Psoas muscle (tissue), 8 donors: Measurements from ENCODE around the gene RIN3. TPM values are rescaled to one million over a fixed set of nuclear protein-coding genes. Genes with fewer than 3 reads are reported as not detected.

Experiments used
- ATAC-seq, 4 donors: fragments of 200-7000 bp; cut with Tn5 transposase; one replicate each; pipeline ENCODE4 v1.9.1; 2020; ENCODE audit warnings: moderate library complexity in 3 of 4, mild to moderate bottlenecking in 2 of 4
- DNase-seq, 2 donors: peaks; one replicate each; pipeline ENCODE4 v3.0.0-alpha.2; 2020
- H3K27ac ChIP-seq: fragments of 200-600 bp; one replicate; pipeline ENCODE4 v1.8.0; 2022
- H3K27me3 ChIP-seq, 3 donors: fragments of 200-600 bp in 1 of 3; one replicate each; pipeline versions ENCODE4 v1.6.1 to v1.8.0; 2013 to 2022; ENCODE audit warnings: low read length in 2 of 3, mild to moderate bottlenecking in 2 of 3, moderate library complexity in 1 of 3; ENCODE audit not compliant: insufficient read depth in 3 of 3
- H3K36me3 ChIP-seq, 2 donors: fragments of 200-600 bp in 1 of 2; one replicate each; pipeline versions ENCODE4 v1.6.1 to v1.8.0; 2013 to 2022; ENCODE audit warnings: low read depth in 1 of 2, mild to moderate bottlenecking in 1 of 2, moderate library complexity in 1 of 2; ENCODE audit not compliant: insufficient read depth in 1 of 2
- H3K4me1 ChIP-seq: fragments of 200-600 bp; one replicate; pipeline ENCODE4 v1.8.0; 2022
- H3K4me3 ChIP-seq: fragments of 200-600 bp; one replicate; pipeline ENCODE4 v1.8.0; 2022; ENCODE audit warnings: mild to moderate bottlenecking
- H3K9me3 ChIP-seq: fragments of 200-600 bp; one replicate; pipeline ENCODE4 v1.8.0; 2022
- whole genome bisulfite sequencing, 3 donors: extraction: QIAGEN DNeasy Blood & Tissue Kit; methylation state at CpG; one replicate each; pipeline versions ENCODE4 v1.1.6 to v1.1.7; 2013; 5-methylcytosine and 5-hydroxymethylcytosine counted together
- intact Hi-C, 2 donors: fragments of 100-400 bp; cut with DNase I; formaldehyde crosslinking; loops; one replicate each; pipeline versions ENCODE4 v1.11.0 to v1.14.2; 2022
- polyA plus RNA-seq, 3 donors: library from polyadenylated mRNA; stranded (reverse); fragments of 200-250 nt; gene quantifications; one replicate each; pipeline ENCODE4 v1.2.3, GENCODE V29; 2013
- total RNA-seq, 4 donors: library from RNA; stranded (reverse); fragmentation: NEBNext Ultra II Directional in 2 of 4; extraction: Animal tissue kit (Norgen Biotek cat#: 25700) in 2 of 4; gene quantifications; one replicate each; pipeline versions ENCODE4 v1.2.1 to v1.2.4, GENCODE V29; 2021 to 2023
- TF ChIP-seq, protein P1 (sequence below): fragments of 200-600 bp; IDR thresholded peaks from one replicate; pipeline ENCODE4 v1.8.0; 2022; ENCODE audit warnings: antibody characterized with exemption
- donor health status: healthy with polysubstance abuse.
- donor health status: DM: no; HTN: no; CAD: no; lungs with moderate emphysema.
- donor health status: Bipolar disorder and iron deficiency.
- donor health status: healthy.
- donor health status: DM: yes; HTN: yes; CAD: no.
- donor health status: DM: no; HTN: no; CAD: no.
- donor health status: DM: no; HTN: no; CAD: no.
- donor health status: DM: yes; HTN: yes; CAD: no.

The RIN3 gene
- total and polyA plus RNA-seq, 7 donors = 1.2 to 8.7 (median 3.8) TPM

DNA sequence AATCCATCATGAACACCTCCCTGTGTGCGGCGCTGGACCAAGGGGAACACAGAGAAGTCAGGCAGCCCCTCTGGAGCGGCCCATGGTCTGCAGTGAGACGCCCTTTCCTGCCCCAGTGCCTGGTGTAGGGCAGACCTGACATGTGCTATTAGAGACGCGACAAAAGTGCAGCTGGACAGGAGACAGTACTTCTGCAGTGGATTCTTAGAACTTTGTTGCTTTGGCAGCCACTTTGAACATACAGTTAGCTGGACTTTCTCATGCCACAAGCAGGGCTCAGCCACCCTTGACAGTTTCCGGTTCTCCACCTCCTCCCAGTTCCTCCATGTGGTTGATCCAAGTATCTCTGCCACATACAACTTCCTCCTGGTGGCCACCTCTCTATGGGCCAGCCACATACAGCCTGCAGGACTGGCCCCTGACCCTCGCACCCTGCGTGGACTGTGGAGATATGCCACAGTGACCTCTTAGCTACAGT lies 188.9 kb downstream of the RIN3 start:
- intact Hi-C loops = no loop called here
- WGBS, 3 donors = 89 to 97% (median 90%) methylated on average over 9 of the region's 9 CpGs
- H3K36me3 ChIP-seq = peaks cover 0 to 45% of the 10 kb centered on the region in 2 donors
- peak in 1 of 2 donors; percentile 39 for DNase-seq
- H3K4me1 ChIP-seq = no peaks in the 10 kb centered on the region
- TF ChIP-seq, protein P1, sequence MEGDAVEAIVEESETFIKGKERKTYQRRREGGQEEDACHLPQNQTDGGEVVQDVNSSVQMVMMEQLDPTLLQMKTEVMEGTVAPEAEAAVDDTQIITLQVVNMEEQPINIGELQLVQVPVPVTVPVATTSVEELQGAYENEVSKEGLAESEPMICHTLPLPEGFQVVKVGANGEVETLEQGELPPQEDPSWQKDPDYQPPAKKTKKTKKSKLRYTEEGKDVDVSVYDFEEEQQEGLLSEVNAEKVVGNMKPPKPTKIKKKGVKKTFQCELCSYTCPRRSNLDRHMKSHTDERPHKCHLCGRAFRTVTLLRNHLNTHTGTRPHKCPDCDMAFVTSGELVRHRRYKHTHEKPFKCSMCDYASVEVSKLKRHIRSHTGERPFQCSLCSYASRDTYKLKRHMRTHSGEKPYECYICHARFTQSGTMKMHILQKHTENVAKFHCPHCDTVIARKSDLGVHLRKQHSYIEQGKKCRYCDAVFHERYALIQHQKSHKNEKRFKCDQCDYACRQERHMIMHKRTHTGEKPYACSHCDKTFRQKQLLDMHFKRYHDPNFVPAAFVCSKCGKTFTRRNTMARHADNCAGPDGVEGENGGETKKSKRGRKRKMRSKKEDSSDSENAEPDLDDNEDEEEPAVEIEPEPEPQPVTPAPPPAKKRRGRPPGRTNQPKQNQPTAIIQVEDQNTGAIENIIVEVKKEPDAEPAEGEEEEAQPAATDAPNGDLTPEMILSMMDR = no peak
- H3K4me3 ChIP-seq = no peak overlapping the region
- no peaks in the 10 kb centered on the region for H3K9me3 ChIP-seq
- no peak for ATAC-seq
- H3K27me3 ChIP-seq = no peaks in the 10 kb centered on the region
- H3K27ac ChIP-seq = no peak overlapping the region

DNA sequence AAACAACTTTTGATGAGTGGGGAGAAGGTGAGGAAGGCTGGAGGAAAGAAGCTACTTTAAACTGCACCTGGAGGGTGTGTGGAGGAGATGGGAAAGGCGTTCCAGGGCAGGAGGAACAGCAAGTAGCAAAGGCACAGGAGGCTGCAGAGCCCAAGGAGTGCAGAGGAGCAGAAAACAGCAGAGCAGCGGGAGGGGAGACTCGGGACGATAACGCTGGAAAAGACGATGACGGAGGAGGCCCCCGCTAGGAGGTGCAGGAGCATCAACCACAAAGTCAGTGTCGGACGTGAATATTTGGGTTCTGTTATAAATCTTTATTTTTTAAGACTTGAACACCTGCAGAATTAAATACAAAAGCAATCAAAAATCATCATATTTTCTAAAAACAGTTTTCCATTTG lies 189.9 kb downstream of the RIN3 start:
- H3K4me1 ChIP-seq = no peaks in the 10 kb centered on the region
- no peak overlapping the region for H3K27ac ChIP-seq
- peaks cover 0 to 56% of the 10 kb centered on the region in 2 donors for H3K36me3 ChIP-seq

DNA sequence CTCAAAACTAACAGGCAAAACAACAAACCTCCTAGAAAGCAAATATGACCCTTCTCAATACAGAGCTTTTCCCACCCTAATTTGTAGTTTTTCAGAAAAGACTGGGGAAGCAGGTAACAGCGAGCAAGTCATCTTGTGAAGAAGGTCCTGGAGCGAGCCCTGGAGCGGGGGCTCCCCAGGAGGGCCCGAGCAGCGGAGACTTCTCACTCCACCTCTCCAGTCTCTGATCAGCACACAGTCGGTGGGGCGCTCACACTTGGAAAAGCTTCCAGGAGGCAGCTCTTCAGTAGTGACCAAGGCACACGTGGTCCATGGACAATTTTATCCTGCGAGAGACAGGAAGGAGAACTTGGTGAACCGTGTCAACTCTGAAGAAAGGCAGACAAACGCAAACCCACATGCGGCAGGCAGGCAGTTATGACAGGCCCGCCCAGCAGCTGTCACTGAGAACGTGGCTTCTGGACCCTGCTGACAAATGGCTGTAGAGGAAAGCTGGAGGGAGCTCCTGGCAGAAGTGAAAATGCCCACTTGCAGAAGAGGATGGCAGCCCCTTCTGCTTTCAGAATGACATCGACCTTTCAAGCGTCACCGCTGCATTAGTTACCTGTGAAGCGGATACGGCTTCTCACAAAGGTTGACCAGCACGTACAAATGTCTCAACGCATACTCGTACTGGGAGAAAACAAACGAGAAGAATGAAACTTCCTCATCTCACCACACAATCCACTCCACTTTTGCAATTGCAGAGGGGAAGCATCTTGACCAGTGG lies 190.6 kb downstream of the RIN3 start:
- H3K4me1 ChIP-seq = no peaks in the 10 kb centered on the region
- H3K27ac ChIP-seq = no peak overlapping the region
- intact Hi-C loops = no loop called here
- H3K27me3 ChIP-seq = no peaks in the 10 kb centered on the region
- no peaks in the 10 kb centered on the region for H3K9me3 ChIP-seq
- H3K36me3 ChIP-seq = peaks cover 0 to 63% of the 10 kb centered on the region in 2 donors
- DNase-seq (peak in 1 of 2 donors; percentile 66), ATAC-seq (no peak)
- no peak overlapping the region for H3K4me3 ChIP-seq
- TF ChIP-seq, protein P1 = no peak
- 80 to 83% (median 80%) methylated on average over 23 of the region's 23 CpGs for WGBS, 3 donors

More for the DNA sequence above, 189.9 kb downstream of the RIN3 start:
- Histone ChIP-seq H3K9me3 (no peaks in the 10 kb centered on the region), H3K27me3 (no peaks in the 10 kb centered on the region), H3K4me3 (no peak overlapping the region)
- peak in 1 of 2 donors; percentile 3 for DNase-seq
- TF ChIP-seq, protein P1 = no peak
- 93 to 95% (median 95%) methylated on average over 10 of the region's 10 CpGs for WGBS, 3 donors
- ATAC-seq = no peak
- intact Hi-C loops = no loop called here

DNA sequence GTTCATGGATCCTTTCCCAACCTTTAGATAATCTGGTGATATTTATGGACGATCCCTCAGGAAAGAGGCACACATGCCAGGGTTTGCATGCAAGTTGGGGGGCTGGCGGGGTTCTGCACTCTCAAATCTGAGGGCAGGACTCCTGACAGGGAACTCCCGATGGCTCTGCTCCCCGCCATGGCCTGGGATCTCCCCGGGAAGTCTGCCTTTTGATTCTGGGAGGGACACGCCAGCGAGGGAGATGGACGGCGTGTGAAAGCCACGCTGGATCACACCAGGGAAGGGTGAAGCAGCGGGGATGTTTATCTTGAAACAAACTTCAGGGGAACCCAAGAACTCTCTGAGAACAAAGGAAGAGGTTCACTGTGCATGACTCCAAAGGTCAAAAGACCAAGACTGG lies 191.2 kb downstream of the RIN3 start:
- Histone ChIP-seq H3K4me1 (no peaks in the 10 kb centered on the region), H3K36me3 (peaks cover 0 to 69% of the 10 kb centered on the region in 2 donors), H3K27me3 (no peaks in the 10 kb centered on the region), H3K27ac (no peak overlapping the region), H3K9me3 (no peaks in the 10 kb centered on the region), H3K4me3 (no peak overlapping the region)
- intact Hi-C loops = no loop called here
- DNase-seq (no peak), ATAC-seq (no peak)
- TF ChIP-seq, protein P1 = no peak
- WGBS, 3 donors = 87 to 92% (median 87%) methylated on average over 11 of the region's 11 CpGs
